GM12878 (cell line): ENCODE measurements around the gene PRMT5. TPM values are rescaled to one million over a fixed set of nuclear protein-coding genes. Genes with fewer than 3 reads are reported as not detected.

Experiments used
- ATAC-seq: fragments of 200-7000 bp; cut with Tn5 transposase; 3 replicates; pipeline ENCODE4 v1.9.1; 2020; ENCODE audit warnings: mild to moderate bottlenecking, moderate library complexity
- BruUV-seq: library from RNA; stranded (reverse); fragments of 400-500 nt; replicated peaks from 2 replicates; lab custom pipeline; 2021; lab: Mats Ljungman, UMichigan
- CTCF ChIA-PET: fragments of 300-600 bp; sonication (Branson Sonifier 250); formaldehyde crosslinking; extraction: SDS; loops from one replicate; lab custom pipeline; 2021; ENCODE audit warnings: inconsistent platforms; lab: Yijun Ruan, JAX
- POLR2A ChIA-PET: fragments of 350-600 bp; formaldehyde crosslinking; extraction: SDS; loops from one replicate; lab custom pipeline; 2021; ENCODE audit warnings: inconsistent platforms; lab: Charles Lee
- RAD21 ChIA-PET: fragments of 300-600 bp; sonication (Branson Sonifier 250); formaldehyde crosslinking; loops from one replicate; lab custom pipeline; 2023; ENCODE audit warnings: antibody characterized with exemption; ENCODE audit not compliant: unreplicated experiment; lab: Charles Lee
- SMC1A ChIA-PET: fragments of 300-600 bp; sonication (Branson Sonifier 250); formaldehyde crosslinking; loops from one replicate; lab custom pipeline; 2023; ENCODE audit not compliant: unreplicated experiment, uncharacterized antibody; lab: Charles Lee
- DNase-seq: peaks from one replicate; pipeline ENCODE4 v3.0.0-alpha.2; 2011; ENCODE audit warnings: low read depth, low spot score
- FAIRE-seq: peaks from 3 replicates; lab custom pipeline; 2011; peaks lifted over from hg19 to GRCh38; lab: Jason Lieb, UNC
- H2AFZ ChIP-seq: 2 replicates; pipeline ENCODE4 v1.6.0; 2011; ENCODE audit warnings: low read depth, low read length, control low read depth; ENCODE audit not compliant: control insufficient read depth
- H3K27ac ChIP-seq: 2 replicates; pipeline ENCODE4 v1.5.1; 2011; ENCODE audit warnings: control low read depth; ENCODE audit not compliant: control insufficient read depth, insufficient read depth
- H3K27me3 ChIP-seq, 2 experiments: replicated peaks in 1 of 2; 2 replicates each; pipeline versions ENCODE4 v1.6.0 to v1.6.1; 2011; ENCODE audit warnings: low read length in 1 of 2; ENCODE audit not compliant: control insufficient read depth in 2 of 2, insufficient read depth in 2 of 2
- H3K36me3 ChIP-seq, 2 experiments: 2 replicates each; pipeline ENCODE4 v1.5.1; 2011; ENCODE audit warnings: low read length in 1 of 2; ENCODE audit not compliant: control insufficient read depth in 2 of 2, insufficient read depth in 2 of 2
- H3K4me1 ChIP-seq: 2 replicates; pipeline ENCODE4 v1.6.1; 2011; ENCODE audit warnings: mild to moderate bottlenecking, low read length, moderate library complexity, mixed read lengths; ENCODE audit not compliant: control insufficient read depth, insufficient read depth
- H3K4me2 ChIP-seq: 2 replicates; pipeline ENCODE4 v1.6.0; 2011; ENCODE audit warnings: control low read depth; ENCODE audit not compliant: control insufficient read depth, insufficient read depth
- H3K4me3 ChIP-seq: fragments of 200-600 bp; sonication (generic); 2 replicates; pipeline ENCODE4 v1.5.1; 2016
- H3K79me2 ChIP-seq: 2 replicates; pipeline ENCODE4 v1.6.0; 2011; ENCODE audit warnings: low read length; ENCODE audit not compliant: control insufficient read depth, insufficient read depth
- H3K9ac ChIP-seq: 2 replicates; pipeline ENCODE4 v1.8.0; 2011; ENCODE audit warnings: low read length, control low read depth, mixed read lengths; ENCODE audit not compliant: control insufficient read depth, insufficient read depth
- H3K9me3 ChIP-seq: replicated peaks from 3 replicates; pipeline ENCODE4 v1.5.1; 2011; ENCODE audit warnings: mild to moderate bottlenecking, low read length; ENCODE audit not compliant: control insufficient read depth, insufficient read depth
- H4K20me1 ChIP-seq: 2 replicates; pipeline ENCODE4 v1.6.0; 2011; ENCODE audit not compliant: control insufficient read depth, insufficient read depth
- ASH2L ChIP-seq: fragments of 300-600, 200-600 bp; sonication (generic); IDR thresholded peaks from 2 replicates; pipeline ENCODE4 v1.6.1; 2017; ENCODE audit warnings: low read depth, mild to moderate bottlenecking, borderline replicate concordance
- BACH1 ChIP-seq: fragments of 450-650 bp; IDR thresholded peaks from 2 replicates; pipeline ENCODE4 v1.6.1; 2017; ENCODE audit warnings: mild to moderate bottlenecking, borderline replicate concordance
- CHD4 ChIP-seq: fragments of 200-600 bp; sonication (generic); IDR thresholded peaks from 2 replicates; pipeline ENCODE4 v1.6.1; 2016; ENCODE audit warnings: mild to moderate bottlenecking
- EGR1 ChIP-seq, 2 experiments: IDR thresholded peaks; 1 replicate in 1 of 2; 2 replicates in 1 of 2; pipeline ENCODE4 v1.6.1; 2011 to 2012; ENCODE audit warnings: low read depth in 2 of 2, low read length in 2 of 2, borderline replicate concordance in 1 of 2, mild to moderate bottlenecking in 1 of 2, moderate library complexity in 1 of 2
- IRF3 ChIP-seq: fragments of 450-650 bp; IDR thresholded peaks from 2 replicates; pipeline ENCODE4 v1.6.1; 2014; ENCODE audit warnings: mild to moderate bottlenecking
- MEF2A ChIP-seq: IDR thresholded peaks from 2 replicates; pipeline ENCODE4 v1.6.1; 2011; ENCODE audit warnings: low read depth, mild to moderate bottlenecking, low read length, moderate library complexity; ENCODE audit not compliant: insufficient read depth
- MYB ChIP-seq: fragments of 150-350 bp; IDR thresholded peaks from 2 replicates; pipeline ENCODE4 v1.6.1; 2014; ENCODE audit warnings: mild to moderate bottlenecking, low read depth, low read length, borderline replicate concordance
- NBN ChIP-seq: fragments of 450-650 bp; IDR thresholded peaks from 2 replicates; pipeline ENCODE4 v1.6.1; 2016
- NKRF ChIP-seq: fragments of 450-650 bp; conservative IDR thresholded peaks from 2 replicates; pipeline ENCODE4 v1.6.1; 2017; ENCODE audit warnings: mild to moderate bottlenecking, moderate library complexity
- PKNOX1 ChIP-seq: fragments of 450-650 bp; IDR thresholded peaks from 2 replicates; pipeline ENCODE4 v1.6.1; 2016; ENCODE audit warnings: mild to moderate bottlenecking
- RELB ChIP-seq: fragments of 450-650 bp; IDR thresholded peaks from 2 replicates; pipeline ENCODE4 v1.6.1; 2017; ENCODE audit warnings: low read depth, mild to moderate bottlenecking, moderate library complexity
- SKIL ChIP-seq: fragments of 450-650 bp; IDR thresholded peaks from 2 replicates; pipeline ENCODE4 v1.6.1; 2017; ENCODE audit warnings: mild to moderate bottlenecking, low read depth, inconsistent platforms; ENCODE audit not compliant: poor library complexity, severe bottlenecking
- SREBF2 ChIP-seq: IDR thresholded peaks from 2 replicates; pipeline ENCODE4 v1.6.1; 2012; ENCODE audit warnings: mild to moderate bottlenecking, low read length
- STAT3 ChIP-seq: IDR thresholded peaks from 2 replicates; pipeline ENCODE4 v1.6.1; 2011; ENCODE audit warnings: low read depth, low read length, improper control_type of control experiment
- TCF7 ChIP-seq: IDR thresholded peaks from 2 replicates; pipeline ENCODE4 v1.6.1; 2014; ENCODE audit warnings: antibody characterized with exemption, borderline replicate concordance
- ZSCAN29 ChIP-seq: fragments of 450-650 bp; IDR thresholded peaks from 2 replicates; pipeline ENCODE4 v1.6.1; 2017; ENCODE audit warnings: mild to moderate bottlenecking, moderate library complexity
- WGBS: methylation state at CpG from one replicate; pipeline ENCODE4 v1.1.6; 2016; ENCODE audit warnings: low lambda C conversion rate; ENCODE audit not compliant: insufficient replicate concordance, insufficient coverage; ENCODE audit errors: missing lambda C conversion rate; 5-methylcytosine and 5-hydroxymethylcytosine counted together
- in situ Hi-C: fragments of 300-500 bp; cut with MboI; formaldehyde crosslinking; loops from 9 replicates; pipeline ENCODE4 v1.14.3; 2018; ENCODE audit warnings: mixed read lengths
- intact Hi-C: fragments of 100-400 bp; cut with micrococcal nuclease; formaldehyde crosslinking; loops from one replicate; pipeline ENCODE4 v1.14.2; 2022; ENCODE audit not compliant: unreplicated experiment
- polyA plus RNA-seq, 11 experiments: library from polyadenylated mRNA; depleted of rRNA in 4 of 11; unstranded in 6 of 11; stranded (reverse) in 5 of 11; fragments of >200 nt; fragmentation: Nextera tagmentation in 4 of 11; fragmentation: Illumina TruSeq in 1 of 11; extraction: Ambion mirVana in 4 of 11; extraction: Trizol in 1 of 11; gene quantifications; 1 replicate in 1 of 11; 2 replicates in 10 of 11; pipeline versions ENCODE4 v1.2.1 to v1.2.3, GENCODE V29; 2011 to 2016; ENCODE audit warnings: inconsistent platforms in 2 of 11, missing spikeins in 2 of 11, low read depth in 1 of 11
- total RNA-seq, 4 experiments: library from RNA; depleted of rRNA in 3 of 4; stranded (reverse); fragments of >200 nt in 3 of 4; fragmentation: Illumina TruSeq in 1 of 4; extraction: Trizol in 1 of 4; gene quantifications; 2 replicates each; pipeline versions ENCODE4 v1.2.1 to v1.2.3, GENCODE V29; 2013 to 2021

PRMT5 gene
- total and polyA plus RNA-seq, 10 of the 15 experiments (the other 5 are each of a cell fraction or from before 2014, with no cell fraction given) = 54.3 to 221 (median 111) TPM

- H3K9me3 ChIP-seq = no peaks in the 10 kb centered on the region
- 48% methylated on average over 3 of the region's 3 CpGs for WGBS
- no peak overlapping the region for H3K4me2 ChIP-seq
- BruUV-seq = no TSS peak
- ChIA-PET POLR2A (interaction anchor here (0.5 to 0.9 kb wide), 2 partner anchors 14 to 17 kb away, joined by 3 to 4 read pairs; no protein-coding TSS in a partner anchor), SMC1A (interaction anchor here (1.0 to 4.2 kb wide), 7 partner anchors 8 to 93 kb away, joined by 3 to 34 read pairs (median 4); partner anchors contain the start of genes CDH24 and HAUS4), CTCF (interaction anchor here (1.7 to 13.2 kb wide), 11 partner anchors 7 to 408 kb away, joined by 5 to 370 read pairs (median 27); partner anchors contain the start of genes AJUBA, CDH24, HAUS4 and PRMT5), RAD21 (interaction anchor here (1.2 to 8.8 kb wide), 3 partner anchors 8 to 49 kb away, joined by 3 to 110 read pairs (median 15); partner anchors contain the start of gene PRMT5)
- no peak overlapping the region for H3K9ac ChIP-seq
- H3K79me2 ChIP-seq = no peaks in the 10 kb centered on the region
- H3K36me3 ChIP-seq = no peaks in the 10 kb centered on the region
- no peaks in the 10 kb centered on the region for H4K20me1 ChIP-seq
- intact Hi-C loops (no loop called here), in situ Hi-C loops (no loop called here)
- H2AFZ ChIP-seq = no peak overlapping the region
- H3K27me3 ChIP-seq = peaks cover 4 to 13% of the 10 kb centered on the region in 2 experiments
- H3K4me1 ChIP-seq = no peaks in the 10 kb centered on the region; the same call in 1 of the 2 replicates
- ATAC-seq (no peak), FAIRE-seq (no peak), DNase-seq (no peak)
- no peak overlapping the region for H3K4me3 ChIP-seq
- H3K27ac ChIP-seq = no peak overlapping the region
- TF ChIP-seq PKNOX1 = no peak
- no peak for TF ChIP-seq TCF7
- TF ChIP-seq MEF2A = no peak
- no peak for TF ChIP-seq ZSCAN29
- TF ChIP-seq IRF3 = no peak
- no peak for TF ChIP-seq CHD4
- no peak for TF ChIP-seq EGR1 (IDR thresholded peaks at IDR 0.05; ENCODE audit: borderline replicate concordance in 1 of 2, low read depth in 2 of 2, low read length in 2 of 2)
- no peak for TF ChIP-seq RELB
- TF ChIP-seq MYB = no peak
- TF ChIP-seq NKRF = no peak
- TF ChIP-seq SKIL = no peak
- no peak for TF ChIP-seq SREBF2
- no peak for TF ChIP-seq ASH2L
- TF ChIP-seq STAT3 = no peak
- TF ChIP-seq NBN = no peak
- TF ChIP-seq BACH1 = no peak
Measured at GRCh38 chr14:22978487-22978837, 49.3 kb upstream of the PRMT5 start.
